Erythroblast (primary cell): ENCODE measurements around the gene ST3GAL2.

Source experiments
- GATA1 ChIP-seq: IDR thresholded peaks from 2 replicates; pipeline ENCODE4 v1.6.1; 2011; ENCODE audit warnings: low read depth, mild to moderate bottlenecking, control low read depth, low read length, moderate library complexity
- POLR2A ChIP-seq: IDR thresholded peaks from 2 replicates; pipeline ENCODE4 v1.6.1; 2011; ENCODE audit warnings: mild to moderate bottlenecking, low read length

- TF ChIP-seq POLR2A (no peak), GATA1 (no peak)
These were observed 15.5 kb upstream of the ST3GAL2 start, which contains the start of gene FCSK for GRCh38 chr16:70454222-70455034.
